Skeletal muscle satellite cell (primary cell): ENCODE results near the gene ART4. TPM values are rescaled to one million over a fixed set of nuclear protein-coding genes. Genes with fewer than 3 reads are reported as not detected.

Experiments
- H3K27me3 ChIP-seq: 2 replicates; pipeline ENCODE4 v1.7.0; 2013; ENCODE audit warnings: low read length; ENCODE audit not compliant: control insufficient read depth, insufficient read depth
- H3K36me3 ChIP-seq: 2 replicates; pipeline ENCODE4 v1.7.0; 2013; ENCODE audit warnings: mild to moderate bottlenecking, control low read depth, low read length; ENCODE audit not compliant: insufficient read depth
- H3K4me1 ChIP-seq: 2 replicates; pipeline ENCODE4 v1.7.0; 2013; ENCODE audit warnings: low read length; ENCODE audit not compliant: control insufficient read depth, insufficient read depth
- H3K4me2 ChIP-seq: 2 replicates; pipeline ENCODE4 v1.7.0; 2013; ENCODE audit warnings: mild to moderate bottlenecking, low read length
- H3K4me3 ChIP-seq: 2 replicates; pipeline ENCODE4 v1.7.0; 2013; ENCODE audit warnings: low read length
- H3K9ac ChIP-seq: 2 replicates; pipeline ENCODE4 v1.7.0; 2013; ENCODE audit warnings: mild to moderate bottlenecking, low read depth, low read length, moderate library complexity
- H3K9me3 ChIP-seq: replicated peaks from 2 replicates; pipeline ENCODE4 v1.7.0; 2013; ENCODE audit warnings: mild to moderate bottlenecking, control low read depth, low read length
- total RNA-seq: library from RNA; depleted of rRNA; stranded (reverse); fragments of >200 nt; gene quantifications from 2 replicates; pipeline ENCODE4 v1.2.3, GENCODE V29; 2012; rRNA removed

Gene ART4, protein sequence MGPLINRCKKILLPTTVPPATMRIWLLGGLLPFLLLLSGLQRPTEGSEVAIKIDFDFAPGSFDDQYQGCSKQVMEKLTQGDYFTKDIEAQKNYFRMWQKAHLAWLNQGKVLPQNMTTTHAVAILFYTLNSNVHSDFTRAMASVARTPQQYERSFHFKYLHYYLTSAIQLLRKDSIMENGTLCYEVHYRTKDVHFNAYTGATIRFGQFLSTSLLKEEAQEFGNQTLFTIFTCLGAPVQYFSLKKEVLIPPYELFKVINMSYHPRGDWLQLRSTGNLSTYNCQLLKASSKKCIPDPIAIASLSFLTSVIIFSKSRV
- total RNA-seq = not detected in 2 replicates

DNA sequence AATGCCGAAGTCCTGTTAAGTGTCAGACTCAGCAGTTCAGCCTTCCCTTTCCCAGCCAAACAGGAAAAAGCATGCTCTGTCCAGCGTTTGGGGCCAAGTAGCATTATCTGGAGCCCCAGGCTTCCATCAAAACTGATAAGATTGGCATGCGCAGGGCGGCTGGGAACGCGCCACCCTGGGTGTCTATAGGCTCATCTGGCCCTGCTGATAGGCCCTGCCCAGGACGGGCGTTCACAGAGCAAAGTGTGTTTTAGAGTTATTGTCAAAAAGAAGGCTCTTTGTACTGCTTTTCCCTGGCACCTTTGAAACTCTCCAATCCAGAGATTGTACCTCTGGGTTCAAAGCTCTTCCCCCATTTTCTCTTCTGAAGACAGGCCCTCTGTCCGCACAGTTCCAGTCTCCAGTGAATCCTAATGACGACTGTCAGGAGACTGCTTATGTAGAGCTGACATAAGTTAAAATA is at the start of gene ART4:
Gene ART4, minus strand, starts transcription at position 102 of the 463 bp plus-strand sequence. CDS start 413 bp downstream, outside the sequence.
- peaks cover 24% of the 10 kb centered on the region for H3K4me1 ChIP-seq
- H3K9me3 ChIP-seq = no peaks in the 10 kb centered on the region
- no peaks in the 10 kb centered on the region for H3K27me3 ChIP-seq
- peak within 1 kb of the TSS; percentile 27 for H3K4me2 ChIP-seq
- no peaks in the 10 kb centered on the region for H3K36me3 ChIP-seq
- no peak within 1 kb of the TSS for H3K4me3 ChIP-seq
- peak within 1 kb of the TSS; percentile 2 for H3K9ac ChIP-seq

DNA sequence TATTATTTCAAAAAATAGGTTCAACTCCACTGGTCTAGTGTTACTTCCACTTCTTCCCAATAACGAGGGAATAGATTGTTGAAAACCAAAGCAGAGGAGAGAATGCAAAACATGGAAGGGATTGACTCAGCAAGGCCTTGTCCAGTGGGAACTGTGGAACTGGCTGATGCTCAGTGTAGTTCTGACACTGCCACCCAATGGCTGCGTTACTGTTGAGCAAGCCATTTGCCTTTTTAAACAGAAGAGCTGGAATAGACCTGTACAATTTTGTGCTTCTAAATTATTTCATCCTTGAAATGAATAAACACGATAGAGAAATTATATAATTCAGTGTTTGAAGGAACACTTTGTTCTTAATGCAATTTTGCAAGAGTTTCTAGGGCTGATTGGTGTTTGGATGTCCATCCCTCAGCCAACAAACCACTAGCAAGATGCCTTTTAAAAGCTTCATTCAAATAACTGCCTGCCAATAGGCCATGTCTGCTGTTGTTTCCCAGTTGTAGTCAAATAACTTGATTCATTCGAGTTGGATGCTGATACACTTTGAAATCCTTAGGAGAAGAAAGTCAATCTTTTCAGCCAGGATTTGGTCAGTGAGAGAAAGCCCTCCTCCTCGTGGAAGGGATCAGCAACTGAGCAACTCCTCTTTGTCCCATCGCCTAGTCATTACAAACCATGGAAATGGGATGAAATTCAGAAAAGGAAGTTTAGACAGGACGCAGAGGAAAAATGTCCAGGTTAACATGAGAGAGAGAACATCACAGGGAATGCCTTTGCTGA is 49.6 kb upstream of the ART4 start:
- Histone ChIP-seq H3K4me1 (peaks cover 8% of the 10 kb centered on the region), H3K9me3 (no peaks in the 10 kb centered on the region), H3K27me3 (peaks cover 3% of the 10 kb centered on the region), H3K4me2 (no peak overlapping the region), H3K9ac (no peak overlapping the region), H3K36me3 (no peaks in the 10 kb centered on the region), H3K4me3 (no peak overlapping the region)

DNA sequence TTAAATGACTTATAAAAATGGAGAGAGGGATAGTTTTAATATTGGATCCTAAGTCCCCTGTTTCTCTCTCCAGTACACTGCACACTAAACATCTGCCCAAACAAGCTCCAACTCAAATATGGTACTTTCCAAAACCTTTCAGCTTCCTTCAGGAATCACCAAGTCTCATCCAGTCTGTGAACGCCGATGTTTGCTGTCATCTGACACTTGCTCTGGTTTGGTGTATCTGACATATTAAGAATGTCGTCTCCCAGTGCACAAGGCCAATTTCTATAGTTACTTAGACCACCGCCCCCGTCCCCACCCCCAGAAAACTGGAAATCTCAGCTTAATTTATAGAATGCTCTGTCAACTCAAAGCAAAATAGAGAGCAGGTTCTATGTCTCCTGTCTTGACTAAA is 47.4 kb upstream of the ART4 start:
- Histone ChIP-seq H3K36me3 (no peaks in the 10 kb centered on the region), H3K4me1 (peaks cover 8% of the 10 kb centered on the region), H3K4me2 (no peak overlapping the region), H3K27me3 (peaks cover 3% of the 10 kb centered on the region), H3K9me3 (no peaks in the 10 kb centered on the region), H3K4me3 (no peak overlapping the region), H3K9ac (no peak overlapping the region)

- no peaks in the 10 kb centered on the region for H3K36me3 ChIP-seq
- H3K27me3 ChIP-seq = peaks cover 3% of the 10 kb centered on the region
- H3K9me3 ChIP-seq = no peaks in the 10 kb centered on the region
- peaks cover 23% of the 10 kb centered on the region for H3K4me1 ChIP-seq
- no peak overlapping the region for H3K4me3 ChIP-seq
- H3K9ac ChIP-seq = no peak overlapping the region
- H3K4me2 ChIP-seq = peak overlapping the region; percentile 74
Observed at GRCh38 chr12:14886271-14886670, 42.9 kb upstream of the ART4 start.

DNA sequence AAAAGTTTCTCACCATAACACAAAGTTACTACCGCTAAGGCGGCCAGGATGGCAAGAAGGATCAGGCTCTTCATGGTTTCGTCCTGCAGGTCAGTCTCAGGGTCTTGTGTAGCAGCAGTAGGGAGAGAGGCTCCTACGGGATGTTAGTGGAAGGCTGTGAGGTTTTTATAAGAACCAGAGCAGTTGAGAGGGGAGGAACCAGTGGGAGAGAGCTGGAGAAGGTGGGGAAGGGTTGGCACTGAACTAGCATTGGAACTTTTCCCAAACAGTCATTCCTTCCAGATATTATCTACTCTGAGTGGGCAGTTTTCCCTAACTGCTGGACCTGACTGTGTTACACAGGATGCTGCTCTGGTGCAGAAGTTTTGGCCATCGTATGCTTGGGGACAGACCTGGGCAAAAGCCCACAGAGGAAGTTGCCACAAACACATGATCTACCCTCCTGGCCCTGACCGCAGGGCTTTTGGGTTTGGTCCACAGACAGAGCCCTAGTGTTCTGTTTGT is 42.4 kb upstream of the ART4 start, which contains the start of gene MGP:
Gene MGP, minus strand, starts transcription at position 137 of the 504 bp plus-strand sequence. Its CDS starts 63 bp downstream, at position 74.
- Histone ChIP-seq H3K4me2 (peak within 1 kb of the TSS; percentile 74), H3K9ac (no peak within 1 kb of the TSS), H3K9me3 (no peaks in the 10 kb centered on the region), H3K27me3 (peaks cover 3% of the 10 kb centered on the region), H3K36me3 (no peaks in the 10 kb centered on the region), H3K4me1 (peaks cover 23% of the 10 kb centered on the region), H3K4me3 (peak within 1 kb of the TSS; percentile 33)

DNA sequence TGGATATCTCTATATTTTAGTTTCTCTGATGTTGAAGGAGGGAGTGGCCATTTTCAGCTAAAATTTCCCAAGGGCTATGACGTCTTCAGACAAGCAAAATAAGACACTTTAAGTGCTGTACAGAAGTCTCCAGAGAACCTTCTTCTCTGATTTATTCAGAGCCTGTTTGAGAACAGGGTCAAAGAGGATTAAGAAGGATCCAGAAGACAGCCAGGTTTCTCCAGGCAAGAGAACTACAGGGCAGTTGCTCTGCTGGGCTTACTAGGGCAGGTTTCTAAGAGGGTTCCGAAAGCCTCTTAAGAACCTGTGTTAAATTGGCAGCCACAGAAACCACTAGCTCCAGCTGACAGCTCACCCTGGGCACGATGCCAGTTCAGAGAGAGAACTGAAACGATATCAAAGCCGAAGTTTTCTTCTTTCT is 41.1 kb upstream of the ART4 start:
- Histone ChIP-seq H3K4me2 (peak overlapping the region; percentile 74), H3K27me3 (peaks cover 3% of the 10 kb centered on the region), H3K36me3 (no peaks in the 10 kb centered on the region), H3K4me3 (peak overlapping the region; percentile 14), H3K9me3 (no peaks in the 10 kb centered on the region), H3K9ac (no peak overlapping the region), H3K4me1 (peaks cover 23% of the 10 kb centered on the region)

DNA sequence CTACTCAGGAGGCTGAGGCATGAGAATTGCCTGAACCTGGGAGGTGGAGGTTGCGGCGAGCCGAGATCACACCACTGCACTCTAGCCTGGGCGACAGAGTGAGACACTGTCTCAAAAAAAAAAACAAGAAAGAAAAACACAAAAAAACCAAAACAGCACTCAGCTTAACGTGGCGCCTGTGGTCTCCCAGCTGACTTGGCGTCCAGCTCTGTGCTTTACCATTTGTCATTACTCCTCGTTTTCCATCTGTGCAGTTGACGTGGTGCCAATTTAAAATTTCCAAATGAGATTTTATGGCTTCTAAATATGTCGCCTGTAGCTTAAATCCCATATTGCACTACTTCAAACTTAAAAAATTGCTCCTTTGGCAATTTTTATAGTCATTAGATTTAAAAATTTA is 40.4 kb upstream of the ART4 start:
- Histone ChIP-seq H3K27me3 (no peaks in the 10 kb centered on the region), H3K4me1 (peaks cover 23% of the 10 kb centered on the region), H3K9me3 (no peaks in the 10 kb centered on the region), H3K4me2 (no peak overlapping the region), H3K4me3 (no peak overlapping the region), H3K9ac (no peak overlapping the region), H3K36me3 (no peaks in the 10 kb centered on the region)

GRCh38 chr12:14880890-14881453 is 37.6 kb upstream of the ART4 start:
- H3K4me1 ChIP-seq = peaks cover 17% of the 10 kb centered on the region
- no peaks in the 10 kb centered on the region for H3K9me3 ChIP-seq
- no peak overlapping the region for H3K4me3 ChIP-seq
- no peaks in the 10 kb centered on the region for H3K27me3 ChIP-seq
- H3K4me2 ChIP-seq = no peak overlapping the region
- no peak overlapping the region for H3K9ac ChIP-seq
- no peaks in the 10 kb centered on the region for H3K36me3 ChIP-seq

GRCh38 chr12:14879222-14879933 is 36.1 kb upstream of the ART4 start:
- Histone ChIP-seq H3K36me3 (no peaks in the 10 kb centered on the region), H3K9me3 (no peaks in the 10 kb centered on the region), H3K4me1 (peaks cover 8% of the 10 kb centered on the region), H3K27me3 (no peaks in the 10 kb centered on the region), H3K4me3 (no peak overlapping the region), H3K4me2 (no peak overlapping the region), H3K9ac (no peak overlapping the region)

DNA sequence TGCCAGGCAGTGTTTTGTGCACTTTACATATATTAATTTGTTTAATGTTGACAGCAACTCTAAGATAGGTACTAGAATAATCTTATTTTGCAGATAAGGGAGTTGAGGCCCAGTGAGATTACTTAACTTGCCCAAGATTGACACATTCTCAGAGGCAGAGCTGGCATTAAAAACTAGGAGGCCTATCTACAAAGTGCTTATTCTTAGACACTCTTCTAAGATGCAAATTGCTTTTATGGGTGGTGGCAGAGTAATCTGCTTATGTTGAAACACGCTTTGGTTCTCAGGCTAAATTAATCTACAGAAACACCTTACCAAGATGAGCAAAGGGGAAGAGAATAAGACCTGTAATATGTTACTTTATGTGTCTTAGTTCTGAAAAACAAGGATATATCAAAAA is 35.2 kb upstream of the ART4 start:
- Histone ChIP-seq H3K36me3 (no peaks in the 10 kb centered on the region), H3K9me3 (no peaks in the 10 kb centered on the region), H3K27me3 (no peaks in the 10 kb centered on the region), H3K9ac (no peak overlapping the region), H3K4me3 (no peak overlapping the region), H3K4me1 (peaks cover 5% of the 10 kb centered on the region), H3K4me2 (no peak overlapping the region)

DNA sequence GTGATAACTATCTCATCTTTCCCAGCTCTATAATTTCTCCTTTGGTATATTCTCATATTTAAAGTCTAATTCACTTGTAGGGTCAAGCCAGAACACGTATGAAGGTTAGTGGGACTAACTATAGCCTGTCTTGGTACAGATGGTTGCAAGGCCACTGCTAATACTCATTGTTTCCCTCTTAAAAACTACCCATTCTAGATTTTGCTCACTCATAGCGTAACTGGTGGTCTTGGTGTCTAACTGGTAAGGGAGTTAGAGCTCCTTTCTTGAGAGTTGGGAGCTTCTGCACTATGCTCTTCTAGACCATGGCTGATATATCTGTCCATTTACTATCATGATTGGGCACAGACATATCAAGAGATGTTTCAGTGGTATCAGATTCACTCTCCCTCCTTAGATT is 33.5 kb upstream of the ART4 start:
- H3K27me3 ChIP-seq = no peaks in the 10 kb centered on the region
- no peak overlapping the region for H3K4me2 ChIP-seq
- no peaks in the 10 kb centered on the region for H3K36me3 ChIP-seq
- no peaks in the 10 kb centered on the region for H3K9me3 ChIP-seq
- H3K9ac ChIP-seq = no peak overlapping the region
- peaks cover 5% of the 10 kb centered on the region for H3K4me1 ChIP-seq
- no peak overlapping the region for H3K4me3 ChIP-seq
